CD4-positive, alpha-beta T cell (primary cell): ENCODE measurements around the gene NFKB1. TPM values are rescaled to one million over a fixed set of nuclear protein-coding genes. Genes with fewer than 3 reads are reported as not detected.

Source experiments
- ATAC-seq: fragments of 200-7000 bp; cut with Tn5 transposase; one replicate; pipeline ENCODE4 v1.10.0; 2022; ENCODE audit warnings: mild to moderate bottlenecking; ENCODE audit not compliant: poor library complexity
- CTCF ChIA-PET: fragments of 350-600 bp; sonication (Branson Sonifier 250); formaldehyde crosslinking; loops from one replicate; lab custom pipeline; 2021; ENCODE audit warnings: antibody characterized with exemption, inconsistent platforms; lab: Charles Lee
- POLR2A ChIA-PET: fragments of 350-600 bp; sonication (Branson Sonifier 250); formaldehyde crosslinking; loops from one replicate; lab custom pipeline; 2021; ENCODE audit warnings: antibody characterized with exemption, inconsistent platforms; lab: Charles Lee
- DNase-seq, 14 experiments: peaks; one replicate each; pipeline ENCODE4 v3.0.0-alpha.2; 2013 to 2020; ENCODE audit warnings: mixed read lengths in 2 of 14
- H3K27ac ChIP-seq, 2 donors: one replicate each; pipeline versions ENCODE4 v1.5.1 to v1.7.0; 2013; ENCODE audit warnings: low read length in 2 of 2, low read depth in 1 of 2, mild to moderate bottlenecking in 1 of 2
- H3K27me3 ChIP-seq, 2 experiments: 1 replicate in 1 of 2; 2 replicates in 1 of 2; pipeline versions ENCODE4 v1.6.1 to v1.7.0; 2013; ENCODE audit warnings: low read length in 2 of 2, control low read depth in 1 of 2, mild to moderate bottlenecking in 1 of 2, moderate library complexity in 1 of 2; ENCODE audit not compliant: insufficient read depth in 2 of 2, control insufficient read depth in 1 of 2
- H3K36me3 ChIP-seq: one replicate; pipeline ENCODE4 v1.6.1; 2013; ENCODE audit warnings: low read length, control low read depth; ENCODE audit not compliant: insufficient read depth
- H3K4me1 ChIP-seq: one replicate; pipeline ENCODE4 v1.6.1; 2013; ENCODE audit warnings: low read length, control low read depth; ENCODE audit not compliant: insufficient read depth
- H3K4me3 ChIP-seq: one replicate; pipeline ENCODE4 v1.5.1; 2013; ENCODE audit warnings: mild to moderate bottlenecking, low read length, moderate library complexity
- H3K9me3 ChIP-seq, 2 experiments: 1 replicate in 1 of 2; 2 replicates in 1 of 2; pipeline versions ENCODE4 v1.6.1 to v1.7.0; 2013; ENCODE audit warnings: low read length in 2 of 2, mild to moderate bottlenecking in 2 of 2, control low read depth in 1 of 2, moderate library complexity in 1 of 2; ENCODE audit not compliant: control insufficient read depth in 1 of 2, insufficient read depth in 1 of 2
- H3K27ac Mint-ChIP-seq: one replicate; pipeline ENCODE4 v1.8.0; 2020; ENCODE audit warnings: mixed read lengths
- H3K27me3 Mint-ChIP-seq: one replicate; pipeline ENCODE4 v1.8.0; 2021; ENCODE audit warnings: mixed read lengths
- H3K36me3 Mint-ChIP-seq: one replicate; pipeline ENCODE4 v1.8.0; 2021; ENCODE audit warnings: low read depth, mixed read lengths
- H3K4me1 Mint-ChIP-seq: one replicate; pipeline ENCODE4 v1.8.0; 2021; ENCODE audit warnings: low read depth, mixed read lengths
- H3K4me3 Mint-ChIP-seq: one replicate; pipeline ENCODE4 v1.8.0; 2020; ENCODE audit warnings: mild to moderate bottlenecking, mixed read lengths
- H3K9me3 Mint-ChIP-seq: one replicate; pipeline ENCODE4 v1.8.0; 2020; ENCODE audit warnings: mixed read lengths
- intact Hi-C, 2 experiments: fragments of 100-400 bp; cut with DNase I in 1 of 2; cut with micrococcal nuclease in 1 of 2; formaldehyde crosslinking; loops; one replicate each; pipeline versions ENCODE4 v1.15.1 to v1.9.0; 2023 to 2025; cut with DNase I, micrococcal nuclease
- total RNA-seq, 174 experiments: library from RNA in 2 of 174; stranded (reverse) in 2 of 174; gene quantifications; one replicate each; pipeline ENCODE4 v1.2.3 and lab custom pipeline; 2021 to 2026
- TF ChIP-seq, protein P1 (sequence below): fragments of 200-600 bp; IDR thresholded peaks from one replicate; pipeline ENCODE4 v1.8.0; 2022; ENCODE audit warnings: antibody characterized with exemption, mild to moderate bottlenecking

NFKB1 gene
- total RNA-seq, 2 experiments from 2014 or later: 134 TPM

- intact Hi-C loops: no loop called here
- TF ChIP-seq, protein P1, sequence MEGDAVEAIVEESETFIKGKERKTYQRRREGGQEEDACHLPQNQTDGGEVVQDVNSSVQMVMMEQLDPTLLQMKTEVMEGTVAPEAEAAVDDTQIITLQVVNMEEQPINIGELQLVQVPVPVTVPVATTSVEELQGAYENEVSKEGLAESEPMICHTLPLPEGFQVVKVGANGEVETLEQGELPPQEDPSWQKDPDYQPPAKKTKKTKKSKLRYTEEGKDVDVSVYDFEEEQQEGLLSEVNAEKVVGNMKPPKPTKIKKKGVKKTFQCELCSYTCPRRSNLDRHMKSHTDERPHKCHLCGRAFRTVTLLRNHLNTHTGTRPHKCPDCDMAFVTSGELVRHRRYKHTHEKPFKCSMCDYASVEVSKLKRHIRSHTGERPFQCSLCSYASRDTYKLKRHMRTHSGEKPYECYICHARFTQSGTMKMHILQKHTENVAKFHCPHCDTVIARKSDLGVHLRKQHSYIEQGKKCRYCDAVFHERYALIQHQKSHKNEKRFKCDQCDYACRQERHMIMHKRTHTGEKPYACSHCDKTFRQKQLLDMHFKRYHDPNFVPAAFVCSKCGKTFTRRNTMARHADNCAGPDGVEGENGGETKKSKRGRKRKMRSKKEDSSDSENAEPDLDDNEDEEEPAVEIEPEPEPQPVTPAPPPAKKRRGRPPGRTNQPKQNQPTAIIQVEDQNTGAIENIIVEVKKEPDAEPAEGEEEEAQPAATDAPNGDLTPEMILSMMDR: no peak
- DNase-seq (no peak), ATAC-seq (no peak)
- Histone ChIP-seq H3K36me3 (peaks cover 5% of the 10 kb centered on the region), H3K9me3 (no peaks in the 10 kb centered on the region), H3K4me3 (no peak overlapping the region), H3K27ac (no peak overlapping the region), H3K4me1 (no peaks in the 10 kb centered on the region), H3K27me3 (no peaks in the 10 kb centered on the region)
- CTCF ChIA-PET: no interaction called here
- Mint-ChIP-seq H3K36me3 (peaks cover 50% of the 10 kb centered on the region), H3K4me1 (peaks cover 21% of the 10 kb centered on the region), H3K4me3 (no peak overlapping the region), H3K9me3 (no peaks in the 10 kb centered on the region), H3K27me3 (no peaks in the 10 kb centered on the region), H3K27ac (no peak overlapping the region)
- POLR2A ChIA-PET: no interaction called here
These were observed 141.6 kb downstream of the NFKB1 start for GRCh38 chr4:102642631-102643298.

- ATAC-seq (no peak), DNase-seq (no peak)
- Histone ChIP-seq H3K36me3 (peaks cover 21% of the 10 kb centered on the region), H3K27me3 (no peaks in the 10 kb centered on the region), H3K4me3 (no peak overlapping the region), H3K27ac (no peak overlapping the region), H3K9me3 (no peaks in the 10 kb centered on the region), H3K4me1 (no peaks in the 10 kb centered on the region)
- Mint-ChIP-seq H3K4me3 (no peak overlapping the region), H3K9me3 (no peaks in the 10 kb centered on the region), H3K4me1 (peaks cover 15% of the 10 kb centered on the region), H3K27me3 (no peaks in the 10 kb centered on the region), H3K27ac (no peak overlapping the region), H3K36me3 (peaks cover 64% of the 10 kb centered on the region)
- TF ChIP-seq, protein P1: no peak
- ChIA-PET CTCF (no interaction called here), POLR2A (no interaction called here)
- intact Hi-C loops: no loop called here
These were observed 146.0 kb downstream of the NFKB1 start for GRCh38 chr4:102647117-102647516.

GRCh38 chr4:102657206-102657605 is 156.0 kb downstream of the NFKB1 start:
- H3K9me3 Mint-ChIP-seq: no peaks in the 10 kb centered on the region
- H3K27ac Mint-ChIP-seq: no peak overlapping the region
- peaks cover 7% of the 10 kb centered on the region for H3K36me3 ChIP-seq

More at GRCh38 chr4:102657206-102657605, 156.0 kb downstream of the NFKB1 start:
- intact Hi-C loops: no loop called here
- Mint-ChIP-seq H3K4me3 (no peak overlapping the region), H3K36me3 (peaks cover 19% of the 10 kb centered on the region), H3K4me1 (no peaks in the 10 kb centered on the region), H3K27me3 (no peaks in the 10 kb centered on the region)
- H3K27me3 ChIP-seq: no peaks in the 10 kb centered on the region
- no peaks in the 10 kb centered on the region for H3K4me1 ChIP-seq
- H3K4me3 ChIP-seq: no peak overlapping the region
- ChIA-PET CTCF (no interaction called here), POLR2A (no interaction called here)
- no peaks in the 10 kb centered on the region for H3K9me3 ChIP-seq
- no peak overlapping the region for H3K27ac ChIP-seq
- TF ChIP-seq, protein P1: no peak
- ATAC-seq: no peak
- no peak for DNase-seq
